Amniotic stem cell (primary cell): Measurements from ENCODE around the gene YBEY.
A peak's percentile ranks its signal among the peaks of the same experiment; 100 is the strongest.
"Not testable (repeated sequence)": the region's sequence is repeated elsewhere in the genome, so short reads cannot be mapped to it uniquely, and the experiment has no call there.

Experiments
- DNase-seq: peaks from one replicate; lab custom pipeline; 2025; lab: John Stamatoyannopoulos, UW

YBEY gene

DNA sequence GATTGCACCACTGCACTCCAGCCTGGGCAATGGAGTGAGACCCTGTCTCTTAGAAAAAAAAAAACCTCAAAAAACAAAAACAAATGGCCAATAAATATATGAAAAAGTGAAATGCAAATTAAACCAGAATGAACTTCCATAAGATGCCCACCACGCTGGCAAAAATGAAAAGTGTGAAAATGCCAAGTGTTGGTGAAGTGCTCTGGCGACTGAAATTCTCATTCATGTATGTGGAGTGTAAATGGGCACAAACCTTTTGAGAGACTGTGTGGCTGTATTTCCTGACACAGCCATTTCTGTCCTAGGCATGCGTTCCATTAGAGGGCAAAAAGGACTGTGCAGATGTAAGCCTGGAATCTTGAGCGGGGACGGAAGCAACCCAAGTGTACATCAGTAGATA is 18.3 kb downstream of the YBEY start:
- DNase-seq, result no peak

DNA sequence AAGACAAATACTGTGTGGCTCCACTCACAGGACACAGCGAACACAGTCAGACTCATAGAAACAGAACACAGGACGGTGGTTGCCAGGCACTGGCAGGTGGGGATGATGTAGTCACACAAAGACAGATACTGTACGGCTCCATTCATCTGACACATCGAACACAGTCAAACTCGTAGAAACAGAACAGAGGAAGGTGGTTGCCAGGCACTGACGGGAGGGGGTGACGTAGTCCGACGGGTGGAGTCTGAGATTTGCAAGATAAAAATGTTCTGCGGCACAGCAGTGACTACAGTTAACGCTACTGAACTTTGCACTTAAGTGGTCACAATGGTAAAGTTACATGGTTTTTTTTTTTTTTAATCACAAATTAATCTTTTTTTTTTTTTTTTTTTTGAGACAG is 18.8 kb downstream of the YBEY start:
- no peak for DNase-seq

DNA sequence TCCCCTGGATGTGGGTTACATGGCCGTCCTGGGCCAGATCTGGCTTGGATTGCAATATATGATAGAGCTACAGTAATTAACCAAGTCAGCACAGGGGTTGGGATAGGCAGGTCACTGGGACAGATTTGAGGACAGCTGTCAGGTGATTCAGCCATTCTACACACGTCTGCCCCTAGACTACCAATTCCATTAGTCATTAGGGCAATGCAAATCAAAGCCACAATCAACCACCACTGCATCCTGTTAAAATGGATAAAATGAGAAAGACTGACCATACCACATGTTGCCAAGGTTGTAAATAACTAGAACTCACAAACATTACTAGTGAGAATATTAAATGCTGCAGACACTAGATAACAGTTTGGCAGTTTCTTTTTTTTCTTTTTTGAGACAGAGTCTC is 21.5 kb downstream of the YBEY start:
- no peak for DNase-seq

DNA sequence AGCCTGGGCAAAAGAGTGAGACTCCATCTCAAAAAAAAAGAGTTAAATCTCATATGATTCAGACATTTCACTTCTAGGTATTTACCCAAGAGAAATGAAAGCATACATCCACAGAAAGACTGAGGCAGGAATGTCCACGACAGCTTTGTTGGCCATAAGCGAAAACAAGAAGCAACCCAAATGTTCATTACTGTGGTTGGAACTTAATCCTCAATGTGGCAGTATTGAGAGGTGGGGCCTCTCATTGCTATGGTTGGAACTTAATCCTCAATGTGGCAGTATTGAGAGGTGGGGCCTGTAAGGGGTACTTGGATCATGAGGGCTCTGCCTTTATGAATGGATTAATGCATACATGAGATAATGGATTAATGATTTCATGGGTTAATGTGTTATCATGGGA is 22.3 kb downstream of the YBEY start:
- no peak for DNase-seq

DNA sequence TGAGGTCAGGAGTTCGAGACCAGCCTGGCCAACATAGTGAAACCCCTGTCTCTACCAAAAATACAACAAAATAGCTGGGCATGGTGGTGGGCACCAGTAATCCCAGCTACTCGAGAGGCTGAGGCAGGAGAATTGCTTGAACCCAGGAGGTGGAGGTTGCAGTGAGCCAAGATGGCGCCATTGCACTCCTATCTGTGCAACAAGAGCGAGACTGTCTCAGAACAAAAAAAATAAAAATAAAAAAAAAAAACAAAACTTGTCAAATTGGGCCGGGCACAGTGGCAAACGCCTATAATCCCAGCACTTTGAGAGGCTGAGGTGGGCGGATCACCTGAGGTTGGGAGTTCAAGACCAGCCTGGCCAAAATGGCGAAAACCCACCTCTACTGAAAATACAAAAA is 24.1 kb downstream of the YBEY start:
- DNase-seq, result not testable (repeated sequence)

GRCh38 chr21:46311568-46311967 is 25.4 kb downstream of the YBEY start:
- no peak for DNase-seq

DNA sequence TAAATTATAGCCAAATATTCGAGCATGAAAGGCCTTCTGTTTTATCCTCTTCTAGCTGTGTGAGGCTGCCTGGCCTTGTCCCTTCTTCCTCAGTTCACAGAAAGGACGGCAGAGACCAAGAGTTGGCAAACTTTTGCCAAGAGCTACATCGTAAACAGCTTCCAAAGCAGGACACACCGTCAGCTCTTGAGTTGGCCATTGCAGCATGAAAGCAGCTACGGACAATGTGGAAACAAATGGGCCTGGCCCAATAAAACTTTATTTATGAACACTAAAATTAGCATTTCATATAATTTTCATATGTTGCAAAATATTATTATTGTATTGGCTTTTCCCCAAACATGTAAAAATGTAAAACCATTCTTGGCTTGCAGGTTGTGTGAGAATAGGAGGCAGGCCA is 26.8 kb downstream of the YBEY start:
- no peak for DNase-seq

GRCh38 chr21:46314441-46315020 is 28.4 kb downstream of the YBEY start:
- DNase-seq, result no peak

DNA sequence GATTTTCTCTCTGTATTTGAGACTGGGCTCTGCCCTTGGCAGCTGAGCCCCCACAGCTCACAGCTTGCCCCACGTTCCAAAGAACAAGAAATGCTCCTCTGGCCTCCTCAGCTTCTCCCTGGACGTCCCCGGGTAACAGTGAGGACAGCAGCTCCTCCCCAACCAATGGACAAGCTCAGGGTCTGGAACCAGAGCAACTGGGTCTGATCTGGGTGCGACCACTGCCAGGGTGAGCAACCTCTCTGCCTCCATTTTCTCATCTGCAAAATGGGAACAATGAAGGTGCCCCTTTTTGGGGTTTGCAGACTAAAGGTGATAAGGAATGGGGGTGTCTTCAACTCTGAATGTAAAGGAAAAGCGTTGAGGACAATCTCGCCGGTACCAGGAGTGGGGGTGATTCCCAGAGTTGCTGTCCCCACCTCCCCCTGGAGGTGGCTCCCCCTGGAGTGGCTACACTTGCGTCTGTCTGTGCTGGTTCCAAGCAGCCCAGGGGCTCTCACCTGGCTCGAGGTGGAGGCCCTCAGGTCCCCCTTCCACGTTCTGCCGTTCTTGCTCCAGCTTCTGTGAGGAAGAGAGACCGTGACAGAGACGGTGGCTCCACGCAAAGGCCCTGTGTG is 30.7 kb downstream of the YBEY start:
- DNase-seq, result no peak

DNA sequence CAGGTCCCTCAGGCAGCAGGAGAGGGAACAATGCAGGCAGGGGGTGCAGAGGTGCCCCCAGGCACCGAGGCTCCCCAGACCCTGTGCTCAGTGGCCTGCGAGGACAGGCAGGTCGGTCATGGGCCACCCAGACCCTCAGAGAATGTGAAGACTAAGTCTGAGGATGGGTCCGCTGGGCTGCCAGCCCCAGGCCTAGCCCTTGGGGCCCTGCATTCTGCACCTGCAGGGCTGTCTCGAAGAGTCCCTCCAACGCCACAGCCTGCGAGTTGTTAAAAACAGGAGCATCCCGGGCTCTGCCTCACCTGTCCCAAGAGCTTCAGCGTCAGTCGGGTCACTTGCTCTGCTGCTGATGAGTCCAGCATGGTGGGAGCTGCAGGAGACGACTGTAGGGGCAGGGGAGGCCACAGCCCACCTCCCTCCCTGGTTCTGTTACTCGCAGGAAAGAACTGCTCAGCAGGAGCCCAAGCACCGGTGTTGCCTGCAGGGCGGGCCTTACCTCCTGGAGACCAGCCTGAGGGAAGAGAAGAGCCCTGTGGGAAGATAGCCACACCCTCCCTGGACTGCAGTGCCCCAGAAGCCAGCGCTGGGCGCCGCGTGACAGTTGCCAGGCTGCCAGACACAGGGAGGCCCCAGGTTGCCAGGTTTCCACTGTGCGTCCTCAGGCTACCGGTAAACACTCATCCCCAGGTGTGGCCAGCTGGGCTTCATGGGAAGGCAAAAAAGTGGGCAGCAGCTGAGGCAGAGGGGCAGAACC is 31.7 kb downstream of the YBEY start:
- DNase-seq, result no peak

DNA sequence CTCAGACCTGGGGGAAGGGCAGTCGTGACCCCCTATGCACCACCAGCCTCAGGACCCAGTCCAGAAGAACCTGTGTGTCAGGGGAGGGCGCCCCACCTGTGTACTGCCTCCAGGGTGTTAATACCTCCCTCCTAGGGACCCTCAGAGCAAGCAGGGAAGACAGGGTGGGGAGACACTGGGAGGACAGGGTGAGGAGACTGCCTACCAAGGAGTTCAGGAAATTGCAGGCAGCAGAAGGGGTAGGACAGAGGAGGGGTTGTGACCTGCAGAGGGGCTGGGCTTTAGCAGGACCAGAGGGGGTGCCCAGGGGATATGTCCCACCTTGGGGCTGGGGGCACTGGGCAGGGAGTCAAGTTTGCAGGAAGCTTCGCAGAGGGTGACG is 32.3 kb downstream of the YBEY start:
- no peak for DNase-seq

DNA sequence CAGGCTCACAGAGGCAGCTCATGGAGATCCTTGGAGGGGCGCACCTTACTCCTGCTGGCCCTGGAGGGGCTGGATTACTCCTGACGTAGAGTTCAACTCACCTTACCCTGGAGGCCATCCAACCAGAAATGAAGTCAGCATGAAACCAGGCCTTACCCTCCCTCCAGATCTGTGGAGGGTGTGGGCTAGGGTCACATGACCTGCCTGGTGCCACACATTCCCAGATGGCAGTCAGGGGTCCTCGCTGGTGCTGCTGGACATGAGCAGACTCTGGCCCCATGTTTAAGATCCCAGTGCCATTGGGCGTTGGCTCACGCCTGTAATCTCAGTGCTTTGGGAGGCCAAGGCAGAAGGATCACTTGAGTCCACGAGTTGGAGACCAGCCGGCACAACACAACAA is 33.0 kb downstream of the YBEY start:
- no peak for DNase-seq

DNA sequence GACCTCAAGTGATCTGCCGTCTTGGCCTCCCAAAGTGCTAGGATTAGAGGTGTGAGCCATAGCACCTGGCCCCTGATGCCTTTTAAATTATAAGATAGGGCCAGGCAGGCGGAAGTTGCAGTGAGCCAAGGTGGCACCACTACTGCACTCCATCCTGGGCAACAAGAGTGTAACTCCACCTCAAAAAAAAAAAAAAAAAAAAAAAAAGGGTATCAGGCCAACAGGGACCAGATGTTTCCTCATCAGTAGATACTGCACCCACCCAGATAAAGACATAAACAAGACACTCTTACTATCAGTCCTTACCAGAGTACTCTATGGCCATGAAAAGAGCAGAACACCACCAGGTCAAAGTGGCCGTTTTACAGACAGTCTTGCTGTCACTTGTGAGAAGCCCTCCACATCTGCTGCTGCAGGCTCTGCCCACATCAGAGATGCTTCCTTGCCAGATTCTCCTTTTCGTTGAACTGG is 34.2 kb downstream of the YBEY start:
- no peak for DNase-seq

GRCh38 chr21:46322351-46323226 is 36.4 kb downstream of the YBEY start:
- DNase-seq, result no peak

DNA sequence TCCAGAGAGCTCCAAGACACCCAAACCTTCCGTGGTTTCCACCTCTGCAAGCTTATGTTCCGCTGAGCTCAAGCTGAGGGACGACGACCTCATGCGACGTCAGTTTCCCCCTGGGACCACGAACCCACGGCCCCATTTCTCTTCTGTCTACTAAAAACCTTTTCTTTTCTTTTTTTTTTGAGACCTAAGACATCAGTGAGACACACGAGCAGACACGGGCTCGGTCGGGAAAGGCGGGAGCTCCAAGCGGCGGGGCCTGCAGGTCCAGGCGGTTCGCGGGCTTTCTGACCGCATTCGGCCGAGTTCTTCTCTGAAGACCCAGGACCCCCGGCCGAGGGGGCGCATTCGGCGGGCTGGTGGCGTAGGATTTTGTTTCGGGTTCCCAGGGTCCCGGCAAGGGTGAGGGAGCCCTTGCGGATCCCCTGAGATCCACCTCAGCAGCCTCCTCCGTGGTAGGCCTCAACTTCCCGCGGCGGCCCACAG is 37.1 kb downstream of the YBEY start:
- DNase-seq, result no peak

DNA sequence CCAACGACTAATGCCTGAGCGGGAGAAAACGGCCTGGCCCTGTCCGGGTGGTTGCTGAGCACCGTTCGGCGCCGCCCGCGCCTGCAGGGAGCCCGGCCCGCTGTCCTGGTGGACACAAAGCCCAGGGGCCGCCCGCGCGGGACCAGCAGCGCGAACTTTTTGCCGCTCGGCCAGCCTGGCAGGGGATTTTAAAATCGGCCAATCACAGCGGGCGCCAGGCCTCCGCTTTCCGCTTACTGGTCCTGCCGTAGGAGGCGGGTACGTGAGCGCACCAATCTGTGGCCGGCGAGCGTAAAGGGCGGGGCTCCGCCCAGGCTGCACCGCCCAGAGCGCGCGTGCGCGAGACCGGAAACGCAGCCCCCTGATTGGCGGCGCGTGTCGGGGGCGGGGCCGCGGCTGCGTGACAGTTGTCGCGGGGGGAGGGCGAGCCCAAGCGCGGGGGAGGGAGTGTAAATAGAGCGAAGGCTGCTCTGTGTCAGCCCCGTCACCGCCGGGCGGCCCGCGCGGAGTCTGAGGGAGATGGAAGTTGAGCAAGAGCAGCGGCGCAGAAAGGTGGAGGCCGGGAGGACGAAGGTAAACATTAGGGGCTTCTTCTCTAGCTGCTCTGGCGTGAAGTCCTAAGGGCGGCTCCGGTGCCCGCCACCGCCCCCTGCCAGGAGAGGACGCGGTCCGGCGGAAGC is 37.7 kb downstream of the YBEY start, which contains the start of the genes C21orf58 and PCNT:
Gene C21orf58 (minus strand): TSS at position 161 of the 680 bp plus-strand sequence. CDS start 1,132 bp downstream, outside the sequence.
Gene PCNT (plus strand): TSS at position 447 of the 680 bp plus-strand sequence. CDS start 73 bp downstream, at position 520.
- peak; percentile 91 for DNase-seq

- peak; percentile 55 for DNase-seq
These were observed 38.4 kb downstream of the YBEY start for GRCh38 chr21:46324390-46325072.

DNA sequence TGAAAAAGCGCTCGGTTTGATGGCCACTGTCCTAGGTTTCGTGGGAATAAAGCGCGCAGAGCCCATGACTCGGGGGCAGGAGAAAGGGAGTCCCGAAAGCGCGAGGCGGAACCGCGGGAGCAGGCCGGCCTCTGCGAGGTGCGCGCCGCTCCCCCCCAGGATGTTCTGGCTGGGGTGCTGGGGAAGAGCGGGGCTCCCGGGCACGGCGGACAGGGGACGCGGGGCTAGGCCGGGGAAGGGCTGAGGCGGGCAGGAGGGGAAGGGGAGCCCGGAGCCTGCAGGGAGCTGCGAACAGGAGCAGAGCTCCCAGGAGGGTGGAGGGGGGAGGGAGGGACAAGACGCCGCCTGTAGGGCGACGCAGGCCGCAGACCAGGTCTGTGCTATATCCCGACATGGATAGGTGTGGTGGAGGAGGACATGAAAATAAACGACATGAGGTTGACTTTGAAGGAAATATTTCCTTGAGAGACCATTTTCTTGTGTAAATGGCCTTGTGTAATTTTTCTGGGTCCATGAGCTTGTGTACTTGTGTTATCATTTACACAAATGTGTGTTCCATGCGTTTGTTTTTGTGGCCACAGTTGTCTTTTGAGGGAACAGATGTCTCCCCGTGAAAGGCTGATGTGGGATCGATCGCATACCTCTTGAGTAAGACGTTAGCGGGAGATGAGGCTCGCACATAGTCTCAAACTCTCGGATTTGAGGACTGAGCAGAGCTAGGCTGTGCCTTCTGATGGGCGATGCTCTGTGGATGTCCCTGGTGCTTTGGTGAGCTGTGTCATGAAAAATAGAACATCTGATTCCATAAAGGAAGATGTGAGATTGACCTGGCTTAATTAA is 39.2 kb downstream of the YBEY start:
- peak; percentile 31 for DNase-seq

GRCh38 chr21:46326110-46326703 is 40.1 kb downstream of the YBEY start:
- no peak for DNase-seq
